ENCODE data around the gene OR5K2. TPM values are rescaled to one million over a fixed set of nuclear protein-coding genes. Genes with fewer than 3 reads are reported as not detected.

The OR5K2 gene
- total RNA-seq, 1 experiment from 2014 or later = not detected

GRCh38 chr3:98530676-98531075, 33.2 kb downstream of the OR5K2 start:
- CTCF ChIA-PET = no interaction called here
- intact Hi-C loops (cut with micrococcal nuclease; ENCODE audit: unreplicated experiment) = no loop called here

GRCh38 chr3:98531622-98532274, 34.3 kb downstream of the OR5K2 start, which contains the start of gene GPR15:
Gene GPR15 (plus strand): TSS chr3:98531978. CDS start chr3:98532034, 56 bp downstream.
- in situ Hi-C loops (cut with HindIII; ENCODE audit: low pct_unique_long_range_greater_than_20kb, low sequenced_read_pairs) (no loop called here), intact Hi-C loops (cut with micrococcal nuclease; ENCODE audit: unreplicated experiment) (no loop called here)
- ChIA-PET CTCF (no interaction called here), POLR2A (no interaction called here)
- Histone ChIP-seq H3K9me3 (ENCODE audit: control insufficient read depth, insufficient read depth, low read depth, low read length) (no peaks in the 10 kb centered on the region), H3K4me3 (ENCODE audit: low read depth in 2 of 2, low read length in 2 of 2) (no peak within 1 kb of the TSS), H3K27ac (ENCODE audit: low read length) (no peak within 1 kb of the TSS), H3K27me3 (ENCODE audit: control insufficient read depth, insufficient read depth, low read length) (peaks cover 20% of the 10 kb centered on the region), H3K4me1 (ENCODE audit: control insufficient read depth, insufficient read depth, low read length) (no peaks in the 10 kb centered on the region), H3K36me3 (ENCODE audit: control insufficient read depth, insufficient read depth, low read length) (no peaks in the 10 kb centered on the region)
- no peak for ATAC-seq
- BruUV-seq (replicated peaks) = no TSS peak
- TF ChIP-seq REST (IDR thresholded peaks at IDR 0.05; ENCODE audit: insufficient read depth in 1 of 2, low read depth in 2 of 2, low read length in 1 of 2) (no peak), POLR2AphosphoS5 (IDR thresholded peaks at IDR 0.05; ENCODE audit: low read depth, low read length) (no peak), CTCF (IDR thresholded peaks at IDR 0.05) (no peak), SIN3A (IDR thresholded peaks at IDR 0.05; ENCODE audit: borderline replicate concordance, insufficient read depth, low read depth, low read length) (no peak), TCF7L2 (IDR thresholded peaks at IDR 0.05; ENCODE audit: low read depth, low read length) (no peak)
- no peak for DNase-seq (ENCODE audit: low read depth, low spot score)

More at GRCh38 chr3:98530676-98531075, 33.2 kb downstream of the OR5K2 start:
- in situ Hi-C loops (cut with HindIII; ENCODE audit: low pct_unique_long_range_greater_than_20kb, low sequenced_read_pairs) = no loop called here
- Histone ChIP-seq H3K4me1 (ENCODE audit: control insufficient read depth, insufficient read depth, low read length) (no peaks in the 10 kb centered on the region), H3K9me3 (ENCODE audit: control insufficient read depth, insufficient read depth, low read depth, low read length) (no peaks in the 10 kb centered on the region), H3K36me3 (ENCODE audit: control insufficient read depth, insufficient read depth, low read length) (no peaks in the 10 kb centered on the region), H3K27me3 (ENCODE audit: control insufficient read depth, insufficient read depth, low read length) (peaks cover 17% of the 10 kb centered on the region), H3K4me3 (ENCODE audit: low read depth in 2 of 2, low read length in 2 of 2) (no peak overlapping the region), H3K27ac (ENCODE audit: low read length) (no peak overlapping the region)
- POLR2A ChIA-PET = no interaction called here
- no peak for DNase-seq (ENCODE audit: low read depth, low spot score)
- TF ChIP-seq REST (IDR thresholded peaks at IDR 0.05; ENCODE audit: insufficient read depth in 1 of 2, low read depth in 2 of 2, low read length in 1 of 2) (no peak), POLR2AphosphoS5 (IDR thresholded peaks at IDR 0.05; ENCODE audit: low read depth, low read length) (no peak), SIN3A (IDR thresholded peaks at IDR 0.05; ENCODE audit: borderline replicate concordance, insufficient read depth, low read depth, low read length) (no peak), TCF7L2 (IDR thresholded peaks at IDR 0.05; ENCODE audit: low read depth, low read length) (no peak), CTCF (IDR thresholded peaks at IDR 0.05) (no peak)
- no peak for ATAC-seq
- no TSS peak for BruUV-seq (replicated peaks)
